Omental fat pad (tissue), 4 donors: ENCODE results near the gene CORO2A. TPM values are rescaled to one million over a fixed set of nuclear protein-coding genes. Genes with fewer than 3 reads are reported as not detected.

Experiments
- ATAC-seq: fragments of 150-250 bp; one replicate; pipeline ENCODE4 v1.9.1; 2016; ENCODE audit warnings: mild to moderate bottlenecking, moderate library complexity; ENCODE audit not compliant: low FRiP score
- DNase-seq: peaks from one replicate; pipeline ENCODE4 v3.0.0-alpha.2; 2019; ENCODE audit warnings: low spot score
- CTCF ChIP-seq, 3 donors: fragments of 450-650 bp; IDR thresholded peaks; one replicate each; pipeline ENCODE4 v1.5.1; 2016 to 2017; ENCODE audit warnings: antibody characterized with exemption in 3 of 3, mild to moderate bottlenecking in 3 of 3, moderate library complexity in 2 of 3
- total RNA-seq, 4 donors: library from RNA; depleted of rRNA; stranded (reverse); fragments of >200 nt; gene quantifications; one replicate each; pipeline ENCODE4 v1.1.0, GENCODE V29; 2016

The CORO2A gene
- total RNA-seq, 4 donors from 2014 or later, result 0.56 to 4.4 (median 2.9) TPM

- ATAC-seq, result no peak
- TF ChIP-seq CTCF (IDR thresholded peaks at IDR 0.05), result no peak
- DNase-seq, result no peak
These were observed 14.3 kb upstream of the CORO2A start for GRCh38 chr9:98206754-98207153.

- DNase-seq, result no peak
- no peak for TF ChIP-seq CTCF (IDR thresholded peaks at IDR 0.05)
- ATAC-seq, result no peak
These were observed 12.3 kb upstream of the CORO2A start for GRCh38 chr9:98204692-98205091.

- DNase-seq (no peak), ATAC-seq (no peak)
- TF ChIP-seq CTCF (IDR thresholded peaks at IDR 0.05), result no peak
These were observed 10.7 kb upstream of the CORO2A start for GRCh38 chr9:98203153-98203552.

GRCh38 chr9:98202252-98202651, 9.8 kb upstream of the CORO2A start:
- ATAC-seq, result no peak
- TF ChIP-seq CTCF (IDR thresholded peaks at IDR 0.05), result no peak
- DNase-seq, result no peak

- ATAC-seq (no peak), DNase-seq (no peak)
- TF ChIP-seq CTCF (IDR thresholded peaks at IDR 0.05), result no peak
These were observed 9.3 kb upstream of the CORO2A start for GRCh38 chr9:98201749-98202148.

GRCh38 chr9:98201102-98201501, 8.7 kb upstream of the CORO2A start:
- DNase-seq (no peak), ATAC-seq (no peak)
- TF ChIP-seq CTCF (IDR thresholded peaks at IDR 0.05), result no peak

- TF ChIP-seq CTCF (IDR thresholded peaks at IDR 0.05), result no peak
- ATAC-seq (no peak), DNase-seq (no peak)
These were observed 7.1 kb upstream of the CORO2A start for GRCh38 chr9:98199388-98200033.
